ENCODE results near the gene CHKA. TPM values are rescaled to one million over a fixed set of nuclear protein-coding genes. Genes with fewer than 3 reads are reported as not detected.

The CHKA gene
- total RNA-seq, 1 donor from 2014 or later, result 8.7 TPM

DNA sequence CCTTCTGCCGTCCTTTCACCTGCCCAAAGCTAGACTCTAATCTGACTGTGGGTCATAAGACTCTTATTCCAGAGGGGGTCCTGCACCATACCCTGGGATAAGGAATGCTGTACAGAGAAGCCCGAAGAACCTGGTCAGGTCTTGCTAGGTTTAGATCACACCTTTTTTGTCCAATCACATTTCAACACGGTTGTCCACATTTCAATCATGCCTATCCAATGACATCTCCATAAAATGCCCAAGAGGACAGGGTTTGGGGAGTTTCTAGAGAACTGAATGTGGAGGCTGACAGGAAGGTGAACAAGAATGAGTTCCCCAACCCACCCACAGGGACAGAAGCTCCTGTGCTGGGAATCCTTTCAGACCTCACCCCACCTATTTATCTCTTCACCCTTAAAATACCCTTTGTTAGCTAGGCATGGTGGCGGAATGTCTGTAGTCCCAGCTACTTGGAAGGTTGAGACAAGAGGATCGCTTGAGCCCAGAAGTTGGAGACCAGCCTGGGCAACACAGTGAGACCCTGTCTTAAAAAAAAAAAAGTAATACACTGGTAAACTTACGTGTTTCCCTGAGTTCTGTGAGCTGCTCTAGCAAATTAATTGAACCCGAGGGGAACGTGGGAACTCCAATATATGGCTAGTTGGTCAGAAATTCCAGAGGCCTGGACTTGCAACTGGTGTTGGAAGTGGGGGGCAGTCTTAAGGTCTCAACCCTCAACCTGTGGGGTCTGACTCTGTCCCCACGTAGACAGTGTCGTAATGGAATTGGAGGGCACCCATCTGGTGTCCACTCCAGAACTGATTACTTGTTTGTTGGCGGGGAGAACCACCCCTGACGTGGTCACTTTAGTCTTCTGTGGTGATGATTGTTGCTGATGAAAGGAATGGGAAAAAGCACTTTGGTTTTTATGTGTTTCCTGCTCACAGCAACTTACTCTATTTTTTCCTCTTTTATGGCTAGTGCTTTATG is 64.6 kb downstream of the CHKA start:
- TF ChIP-seq, protein P1, sequence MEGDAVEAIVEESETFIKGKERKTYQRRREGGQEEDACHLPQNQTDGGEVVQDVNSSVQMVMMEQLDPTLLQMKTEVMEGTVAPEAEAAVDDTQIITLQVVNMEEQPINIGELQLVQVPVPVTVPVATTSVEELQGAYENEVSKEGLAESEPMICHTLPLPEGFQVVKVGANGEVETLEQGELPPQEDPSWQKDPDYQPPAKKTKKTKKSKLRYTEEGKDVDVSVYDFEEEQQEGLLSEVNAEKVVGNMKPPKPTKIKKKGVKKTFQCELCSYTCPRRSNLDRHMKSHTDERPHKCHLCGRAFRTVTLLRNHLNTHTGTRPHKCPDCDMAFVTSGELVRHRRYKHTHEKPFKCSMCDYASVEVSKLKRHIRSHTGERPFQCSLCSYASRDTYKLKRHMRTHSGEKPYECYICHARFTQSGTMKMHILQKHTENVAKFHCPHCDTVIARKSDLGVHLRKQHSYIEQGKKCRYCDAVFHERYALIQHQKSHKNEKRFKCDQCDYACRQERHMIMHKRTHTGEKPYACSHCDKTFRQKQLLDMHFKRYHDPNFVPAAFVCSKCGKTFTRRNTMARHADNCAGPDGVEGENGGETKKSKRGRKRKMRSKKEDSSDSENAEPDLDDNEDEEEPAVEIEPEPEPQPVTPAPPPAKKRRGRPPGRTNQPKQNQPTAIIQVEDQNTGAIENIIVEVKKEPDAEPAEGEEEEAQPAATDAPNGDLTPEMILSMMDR (IDR thresholded peaks at IDR 0.05; ENCODE audit: borderline replicate concordance), result no peak
- intact Hi-C loops (cut with micrococcal nuclease), result no loop called here

DNA sequence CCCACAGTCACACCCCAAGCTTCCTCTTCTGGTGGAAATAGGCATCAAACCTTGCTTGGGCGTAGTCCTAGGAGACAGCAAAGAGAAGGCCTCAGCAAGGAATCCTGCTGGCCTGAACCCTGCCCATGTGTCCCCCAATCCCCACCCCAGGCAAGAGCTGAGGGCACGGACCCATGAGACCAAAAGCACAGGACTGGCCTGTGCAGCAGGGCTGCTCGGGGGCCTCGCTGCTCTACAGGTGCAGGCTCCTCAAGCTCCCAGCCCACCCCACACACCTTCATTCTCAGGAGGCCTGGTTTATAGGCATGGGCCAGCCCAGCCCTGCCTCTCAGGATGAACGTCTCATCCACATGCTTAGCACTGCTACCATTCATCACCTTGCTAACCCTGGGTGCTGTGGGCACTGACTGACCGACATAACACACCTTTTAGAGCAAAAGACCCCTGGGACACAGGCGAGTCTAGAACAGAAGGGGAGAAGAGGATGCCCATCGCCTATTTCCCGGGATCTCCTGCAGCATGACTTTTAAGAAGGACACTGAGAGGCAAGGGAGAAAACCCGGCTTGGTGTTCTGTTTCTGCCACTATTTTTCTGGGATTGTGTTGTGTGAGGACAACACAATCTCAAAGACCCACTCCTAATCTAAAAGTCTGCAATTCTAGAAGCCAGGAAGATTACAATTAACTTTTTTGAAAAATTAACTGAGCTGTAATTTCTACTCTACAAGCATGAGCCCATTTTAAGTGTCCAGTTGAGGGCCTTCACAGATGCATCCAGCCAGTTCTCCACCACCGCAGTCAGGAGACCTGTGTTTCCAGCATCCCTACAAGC is 67.0 kb downstream of the CHKA start:
- Histone ChIP-seq H3K4me1 (no peaks in the 10 kb centered on the region), H3K9me3 (replicated peaks) (no peaks in the 10 kb centered on the region), H3K27ac (replicated peaks) (no peak overlapping the region), H3K36me3 (peaks cover 28% of the 10 kb centered on the region), H3K27me3 (ENCODE audit: low read depth) (no peaks in the 10 kb centered on the region), H3K4me3 (no peak overlapping the region)
- intact Hi-C loops (cut with micrococcal nuclease), result no loop called here
- no peak for DNase-seq
- TF ChIP-seq, protein P1 (IDR thresholded peaks at IDR 0.05; ENCODE audit: borderline replicate concordance), result no peak

More for the DNA sequence above, 64.6 kb downstream of the CHKA start:
- peaks cover 15% of the 10 kb centered on the region for H3K36me3 ChIP-seq
- no peak overlapping the region for H3K4me3 ChIP-seq
- no peaks in the 10 kb centered on the region for H3K27me3 ChIP-seq (ENCODE audit: low read depth)
- no peak overlapping the region for H3K27ac ChIP-seq (replicated peaks)
- no peaks in the 10 kb centered on the region for H3K4me1 ChIP-seq
- no peak for DNase-seq
- H3K9me3 ChIP-seq (replicated peaks), result no peaks in the 10 kb centered on the region

DNA sequence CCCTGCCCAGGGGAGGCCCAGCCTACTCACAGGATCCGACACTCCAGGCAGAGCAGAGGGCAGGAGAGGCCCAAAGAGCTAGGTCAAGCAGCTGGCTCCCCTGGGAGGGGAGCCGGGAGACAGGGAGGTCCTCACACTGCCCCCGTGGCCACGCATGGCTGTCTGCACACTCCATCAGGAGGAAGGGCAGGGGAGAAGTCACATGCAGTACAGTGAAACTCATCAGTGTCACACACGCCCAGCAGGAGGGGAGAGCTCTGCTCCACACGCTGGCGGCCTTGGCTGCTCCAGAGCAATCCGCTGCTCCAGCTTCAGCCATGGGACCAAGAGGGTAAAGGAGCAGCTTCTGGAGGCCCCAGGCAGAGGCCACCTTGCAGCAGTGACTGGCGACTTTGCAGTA is 68.1 kb downstream of the CHKA start:
- Histone ChIP-seq H3K27me3 (ENCODE audit: low read depth) (no peaks in the 10 kb centered on the region), H3K36me3 (peaks cover 38% of the 10 kb centered on the region), H3K9me3 (replicated peaks) (no peaks in the 10 kb centered on the region), H3K4me1 (no peaks in the 10 kb centered on the region), H3K27ac (replicated peaks) (no peak overlapping the region), H3K4me3 (no peak overlapping the region)
- TF ChIP-seq, protein P1 (IDR thresholded peaks at IDR 0.05; ENCODE audit: borderline replicate concordance), result no peak
- intact Hi-C loops (cut with micrococcal nuclease), result no loop called here
- DNase-seq, result no peak

DNA sequence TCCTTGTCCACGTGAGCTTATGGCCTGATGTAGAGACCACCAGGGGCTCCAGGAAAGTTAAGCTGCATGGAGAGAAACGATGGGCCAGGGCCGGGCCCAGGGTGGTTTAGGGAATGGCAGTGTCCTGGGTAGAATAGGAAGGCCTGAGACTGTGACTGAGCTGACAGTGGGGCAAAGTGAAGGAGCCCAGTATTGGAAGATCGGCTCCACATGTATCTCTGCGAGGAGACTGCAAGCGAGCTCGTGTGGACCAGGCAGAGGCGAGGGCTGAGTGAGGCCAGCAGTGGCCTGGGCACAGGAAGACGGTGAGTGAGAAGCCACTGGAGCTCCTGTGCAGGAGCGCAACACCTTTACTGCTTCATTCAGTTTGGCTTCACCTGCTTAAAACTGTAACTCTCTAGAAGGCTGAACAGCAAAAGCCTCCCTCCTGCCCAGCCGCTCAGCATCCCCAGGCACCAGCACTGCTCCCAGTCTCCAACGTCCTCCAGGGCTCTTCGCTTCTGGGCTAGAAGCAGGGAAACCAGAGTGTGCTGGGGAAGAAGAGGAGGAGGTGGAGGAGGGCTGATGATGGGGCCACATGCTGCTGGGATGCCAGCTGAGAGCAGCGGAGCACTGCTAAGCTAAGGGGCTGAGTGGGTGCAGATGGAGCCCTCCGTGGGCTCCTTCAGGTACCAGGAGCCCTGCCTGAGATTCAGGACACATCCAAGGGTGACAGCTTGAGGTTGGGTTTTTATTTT is 68.9 kb downstream of the CHKA start:
- no peak for DNase-seq
- Histone ChIP-seq H3K4me1 (no peaks in the 10 kb centered on the region), H3K4me3 (no peak overlapping the region), H3K27ac (replicated peaks) (no peak overlapping the region), H3K9me3 (replicated peaks) (no peaks in the 10 kb centered on the region), H3K27me3 (ENCODE audit: low read depth) (no peaks in the 10 kb centered on the region), H3K36me3 (peaks cover 41% of the 10 kb centered on the region)
- intact Hi-C loops (cut with micrococcal nuclease), result no loop called here
- TF ChIP-seq, protein P1 (IDR thresholded peaks at IDR 0.05; ENCODE audit: borderline replicate concordance), result no peak

All from left ventricle myocardium inferior (tissue), 1 donor.